ENCODE data around the gene ERGIC3.

The ERGIC3 gene

DNA sequence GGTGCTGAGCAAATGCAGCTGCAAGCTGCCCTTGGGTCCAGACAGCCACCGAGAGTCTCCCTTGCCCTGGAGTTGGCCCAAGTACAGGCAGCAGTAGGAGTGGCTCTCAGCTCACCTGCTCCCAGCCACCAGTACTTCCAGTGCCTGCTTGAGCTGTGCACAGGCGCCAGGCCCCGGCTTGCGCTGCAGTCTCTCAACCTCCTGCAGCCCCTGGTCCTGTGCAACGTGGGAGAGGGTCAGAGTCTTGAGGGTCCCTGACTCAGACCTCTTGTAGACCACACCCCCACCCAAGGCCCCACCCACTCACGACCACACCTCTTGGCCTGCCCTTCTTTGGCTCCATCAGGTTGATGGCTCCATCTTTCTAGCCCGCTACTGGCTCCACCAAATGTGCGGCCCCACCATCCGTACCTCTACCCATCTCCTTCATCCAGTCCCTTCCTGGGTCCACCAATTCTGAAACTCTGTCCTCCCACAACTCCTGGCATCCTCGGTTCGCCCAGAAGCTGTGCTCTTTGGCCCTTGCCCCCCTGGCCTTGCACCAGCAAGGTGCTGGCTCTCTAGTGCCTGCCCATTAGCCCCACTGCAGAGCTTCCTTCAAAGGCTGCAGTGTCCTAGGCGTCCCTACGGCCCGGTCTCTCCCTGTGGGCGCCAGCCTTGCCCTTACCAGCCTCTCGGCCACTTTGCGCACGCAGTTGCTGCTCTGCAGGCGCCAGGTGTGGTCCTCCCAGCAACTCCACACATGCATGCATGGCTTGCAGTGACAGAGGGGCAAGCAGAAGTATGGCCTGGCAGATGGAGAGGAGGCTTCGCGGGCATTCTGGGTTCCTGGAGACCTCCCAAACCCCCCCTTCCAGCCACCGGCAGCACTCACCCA lies 57.3 kb downstream of the ERGIC3 start:
- Histone ChIP-seq H3K27ac (ENCODE audit: low read depth, low read length) (no peak overlapping the region), H3K36me3 (ENCODE audit: insufficient read depth, low read length) (no peaks in the 10 kb centered on the region), H3K27me3 (ENCODE audit: insufficient read depth, low read length) (peaks cover 51% of the 10 kb centered on the region), H3K9me3 (ENCODE audit: insufficient read depth, low read depth, low read length) (no peaks in the 10 kb centered on the region), H3K4me1 (ENCODE audit: insufficient read depth, low read length) (no peaks in the 10 kb centered on the region), H3K9ac (ENCODE audit: low read depth, low read length) (no peak overlapping the region), H3K4me3 (ENCODE audit: low read length) (no peak overlapping the region)
- 85% methylated on average over 22 of the region's 22 CpGs for WGBS

DNA sequence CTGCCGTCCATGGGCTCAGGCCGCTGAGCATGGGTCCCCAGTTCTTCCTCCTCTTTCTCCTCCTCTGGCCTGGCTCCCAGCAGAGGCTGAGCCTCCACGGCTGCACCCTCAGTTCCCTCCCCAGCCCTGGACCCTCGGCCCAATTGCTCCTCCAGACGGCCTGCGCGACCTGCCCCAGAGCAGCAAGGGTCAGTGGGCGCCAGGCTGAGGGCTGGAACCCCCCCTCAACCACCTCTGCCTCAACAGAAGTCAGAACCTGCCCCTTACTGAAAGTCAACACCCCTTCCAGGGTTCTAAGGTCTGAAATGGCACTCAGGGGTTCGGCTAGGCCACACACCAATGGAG lies 57.9 kb downstream of the ERGIC3 start:
- Histone ChIP-seq H3K9me3 (ENCODE audit: insufficient read depth, low read depth, low read length) (no peaks in the 10 kb centered on the region), H3K4me1 (ENCODE audit: insufficient read depth, low read length) (peaks cover 3% of the 10 kb centered on the region; the same call in 1 of the 2 replicates), H3K9ac (ENCODE audit: low read depth, low read length) (no peak overlapping the region), H3K4me3 (ENCODE audit: low read length) (no peak overlapping the region), H3K36me3 (ENCODE audit: insufficient read depth, low read length) (no peaks in the 10 kb centered on the region), H3K27me3 (ENCODE audit: insufficient read depth, low read length) (peaks cover 51% of the 10 kb centered on the region), H3K27ac (ENCODE audit: low read depth, low read length) (no peak overlapping the region)
- WGBS, result 93% methylated on average over 9 of the region's 9 CpGs

DNA sequence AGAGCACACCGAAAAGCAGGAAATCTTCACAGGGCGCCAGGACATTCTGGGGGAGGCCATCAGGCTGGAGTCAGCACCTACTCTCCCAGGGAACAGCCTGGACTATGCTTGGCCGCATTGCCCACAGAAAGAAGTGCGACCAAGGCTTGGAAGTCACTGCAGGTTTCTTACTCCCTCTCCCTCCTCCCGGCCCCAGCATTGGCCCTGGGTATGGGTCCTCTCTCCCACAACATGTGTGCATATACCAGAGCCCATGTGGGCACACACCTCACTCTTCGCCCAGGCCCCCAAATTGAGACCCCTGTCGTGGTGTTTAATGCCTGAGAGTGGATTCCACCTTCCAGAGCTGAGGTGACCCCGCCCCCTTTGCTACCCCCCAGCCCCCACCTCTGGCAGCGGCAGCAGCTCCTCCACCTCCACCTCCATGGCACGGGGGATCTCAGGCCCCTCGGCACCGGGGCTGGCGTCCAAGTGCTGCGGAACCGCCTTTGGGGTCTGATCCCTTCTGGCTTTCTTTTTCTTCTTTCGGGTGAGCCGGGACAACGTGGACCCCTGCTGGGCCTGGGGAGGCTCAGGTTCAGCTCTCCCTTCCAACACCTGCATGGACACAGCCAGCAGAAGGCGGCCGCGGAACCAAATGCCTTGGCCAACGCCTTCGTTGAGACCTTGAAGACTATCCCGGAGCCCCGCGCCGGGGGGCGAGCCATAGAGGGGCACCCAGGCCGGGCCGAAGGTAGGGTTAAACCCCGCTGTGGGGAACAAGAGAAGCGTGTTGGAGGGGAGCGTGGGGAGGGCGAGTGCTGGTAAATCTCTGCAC lies 58.5 kb downstream of the ERGIC3 start:
- H3K9ac ChIP-seq (ENCODE audit: low read depth, low read length), result no peak overlapping the region
- peak overlapping the region; percentile 50 for H3K4me3 ChIP-seq (ENCODE audit: low read length)

GRCh38 chr20:35600993-35601973 lies 59.4 kb downstream of the ERGIC3 start:
- Histone ChIP-seq H3K9ac (ENCODE audit: low read depth, low read length) (peak overlapping the region; percentile 44; the same call in 1 of the 2 replicates), H3K4me1 (ENCODE audit: insufficient read depth, low read length) (peaks cover 5% of the 10 kb centered on the region; the same call in 1 of the 2 replicates)
- 1% methylated on average over 103 of the region's 103 CpGs for WGBS

More for the DNA sequence above, 58.5 kb downstream of the ERGIC3 start:
- H3K27me3 ChIP-seq (ENCODE audit: insufficient read depth, low read length), result peaks cover 51% of the 10 kb centered on the region
- H3K36me3 ChIP-seq (ENCODE audit: insufficient read depth, low read length), result no peaks in the 10 kb centered on the region
- H3K9me3 ChIP-seq (ENCODE audit: insufficient read depth, low read depth, low read length), result no peaks in the 10 kb centered on the region
- 31% methylated on average over 33 of the region's 34 CpGs for WGBS
- H3K4me1 ChIP-seq (ENCODE audit: insufficient read depth, low read length), result peaks cover 5% of the 10 kb centered on the region; the same call in 1 of the 2 replicates
- no peak overlapping the region for H3K27ac ChIP-seq (ENCODE audit: low read depth, low read length)

DNA sequence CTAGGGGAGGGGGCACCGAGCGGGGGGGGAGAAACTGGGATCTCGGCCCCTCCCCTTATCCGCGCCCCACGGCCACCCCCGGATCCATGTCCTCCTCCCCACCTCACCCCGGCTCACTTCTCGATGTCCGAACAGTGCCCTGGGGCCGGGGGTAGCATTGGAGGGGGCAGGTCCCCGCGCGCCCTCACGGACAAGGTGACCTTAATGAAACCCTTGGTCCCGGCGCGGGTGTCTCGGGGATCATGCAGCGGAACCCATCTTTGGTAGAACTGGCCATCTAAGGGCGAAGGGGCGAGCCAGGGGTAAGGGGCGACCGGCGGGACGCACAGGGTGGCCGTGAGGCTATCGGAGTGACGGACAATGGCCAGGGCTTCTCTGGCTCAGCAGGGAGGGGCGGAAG lies 60.1 kb downstream of the ERGIC3 start:
- Histone ChIP-seq H3K9ac (ENCODE audit: low read depth, low read length) (peak overlapping the region; percentile 44; the same call in 1 of the 2 replicates), H3K9me3 (ENCODE audit: insufficient read depth, low read depth, low read length) (no peaks in the 10 kb centered on the region), H3K27me3 (ENCODE audit: insufficient read depth, low read length) (peaks cover 51% of the 10 kb centered on the region), H3K36me3 (ENCODE audit: insufficient read depth, low read length) (no peaks in the 10 kb centered on the region), H3K27ac (ENCODE audit: low read depth, low read length) (no peak overlapping the region), H3K4me3 (ENCODE audit: low read length) (peak overlapping the region; percentile 50), H3K4me1 (ENCODE audit: insufficient read depth, low read length) (peaks cover 5% of the 10 kb centered on the region; the same call in 1 of the 2 replicates)
- 54% methylated on average over 30 of the region's 30 CpGs for WGBS

More at GRCh38 chr20:35600993-35601973, 59.4 kb downstream of the ERGIC3 start:
- Histone ChIP-seq H3K27ac (ENCODE audit: low read depth, low read length) (no peak overlapping the region), H3K9me3 (ENCODE audit: insufficient read depth, low read depth, low read length) (no peaks in the 10 kb centered on the region), H3K36me3 (ENCODE audit: insufficient read depth, low read length) (no peaks in the 10 kb centered on the region), H3K27me3 (ENCODE audit: insufficient read depth, low read length) (peaks cover 51% of the 10 kb centered on the region), H3K4me3 (ENCODE audit: low read length) (peak overlapping the region; percentile 50)

GRCh38 chr20:35602851-35603495 lies 61.1 kb downstream of the ERGIC3 start:
- 95% methylated on average over 15 of the region's 15 CpGs for WGBS
- H3K27me3 ChIP-seq (ENCODE audit: insufficient read depth, low read length), result peaks cover 51% of the 10 kb centered on the region
- H3K4me1 ChIP-seq (ENCODE audit: insufficient read depth, low read length), result peaks cover 5% of the 10 kb centered on the region; the same call in 1 of the 2 replicates
- no peaks in the 10 kb centered on the region for H3K9me3 ChIP-seq (ENCODE audit: insufficient read depth, low read depth, low read length)
- no peak overlapping the region for H3K4me3 ChIP-seq (ENCODE audit: low read length)
- no peak overlapping the region for H3K9ac ChIP-seq (ENCODE audit: low read depth, low read length)
- no peak overlapping the region for H3K27ac ChIP-seq (ENCODE audit: low read depth, low read length)
- no peaks in the 10 kb centered on the region for H3K36me3 ChIP-seq (ENCODE audit: insufficient read depth, low read length)

GRCh38 chr20:35603695-35604448 lies 62.0 kb downstream of the ERGIC3 start:
- 90% methylated on average over 11 of the region's 11 CpGs for WGBS
- no peaks in the 10 kb centered on the region for H3K9me3 ChIP-seq (ENCODE audit: insufficient read depth, low read depth, low read length)
- no peak overlapping the region for H3K9ac ChIP-seq (ENCODE audit: low read depth, low read length)
- no peak overlapping the region for H3K27ac ChIP-seq (ENCODE audit: low read depth, low read length)
- H3K36me3 ChIP-seq (ENCODE audit: insufficient read depth, low read length), result no peaks in the 10 kb centered on the region
- H3K27me3 ChIP-seq (ENCODE audit: insufficient read depth, low read length), result peaks cover 48% of the 10 kb centered on the region
- no peak overlapping the region for H3K4me3 ChIP-seq (ENCODE audit: low read length)
- peaks cover 5% of the 10 kb centered on the region; the same call in 1 of the 2 replicates for H3K4me1 ChIP-seq (ENCODE audit: insufficient read depth, low read length)

DNA sequence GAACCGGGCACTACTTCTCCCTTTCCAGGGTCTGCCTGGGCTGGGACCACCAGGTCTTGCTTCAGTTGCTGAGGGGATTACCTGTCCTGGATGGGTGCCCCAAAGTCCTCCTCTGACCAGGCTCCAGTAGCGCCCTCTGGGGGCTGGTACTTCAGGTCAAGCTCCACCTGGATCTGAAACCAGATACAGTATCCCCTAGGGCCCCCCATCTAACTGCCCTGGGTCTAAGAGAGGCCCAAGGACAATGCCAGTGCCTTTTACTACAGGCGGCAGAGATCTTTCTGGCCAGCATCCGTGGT lies 62.5 kb downstream of the ERGIC3 start:
- H3K27me3 ChIP-seq (ENCODE audit: insufficient read depth, low read length), result peaks cover 45% of the 10 kb centered on the region
- H3K27ac ChIP-seq (ENCODE audit: low read depth, low read length), result no peak overlapping the region
- WGBS, result 60% methylated on average over 4 of the region's 4 CpGs
- H3K4me1 ChIP-seq (ENCODE audit: insufficient read depth, low read length), result peaks cover 5% of the 10 kb centered on the region; the same call in 1 of the 2 replicates
- no peak overlapping the region for H3K4me3 ChIP-seq (ENCODE audit: low read length)
- H3K36me3 ChIP-seq (ENCODE audit: insufficient read depth, low read length), result no peaks in the 10 kb centered on the region
- no peak overlapping the region for H3K9ac ChIP-seq (ENCODE audit: low read depth, low read length)
- no peaks in the 10 kb centered on the region for H3K9me3 ChIP-seq (ENCODE audit: insufficient read depth, low read depth, low read length)

DNA sequence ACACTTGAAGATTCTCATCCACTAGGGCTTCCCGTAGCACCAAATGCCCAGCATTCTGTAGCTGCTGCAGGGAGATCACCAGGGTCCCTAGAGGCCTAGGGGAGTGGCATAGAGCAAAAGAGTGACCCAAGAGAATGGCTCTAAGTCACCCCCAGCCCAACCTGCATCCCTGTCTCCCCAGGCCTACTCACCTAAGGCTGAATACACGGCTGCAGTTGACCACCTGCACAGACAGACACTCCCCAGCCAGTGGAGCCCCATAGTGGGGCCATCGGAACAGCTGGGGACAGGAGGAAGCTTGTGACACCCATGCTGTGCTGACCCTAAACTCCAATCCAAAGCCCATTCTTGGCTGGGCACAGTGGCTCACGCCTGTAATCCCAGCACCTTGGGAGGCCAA lies 64.2 kb downstream of the ERGIC3 start:
- Histone ChIP-seq H3K27me3 (ENCODE audit: insufficient read depth, low read length) (peaks cover 28% of the 10 kb centered on the region), H3K9ac (ENCODE audit: low read depth, low read length) (no peak overlapping the region), H3K9me3 (ENCODE audit: insufficient read depth, low read depth, low read length) (no peaks in the 10 kb centered on the region), H3K4me1 (ENCODE audit: insufficient read depth, low read length) (peaks cover 5% of the 10 kb centered on the region; the same call in 1 of the 2 replicates), H3K27ac (ENCODE audit: low read depth, low read length) (no peak overlapping the region), H3K36me3 (ENCODE audit: insufficient read depth, low read length) (no peaks in the 10 kb centered on the region), H3K4me3 (ENCODE audit: low read length) (no peak overlapping the region)
- WGBS, result 91% methylated on average over 4 of the region's 4 CpGs

Measured in HUES64 (cell line).